GM06990 (cell line): ENCODE data around the gene RFXAP.

Experiments
- DNase-seq: peaks from one replicate; pipeline ENCODE4 v3.0.0-alpha.2; 2011; ENCODE audit not compliant: insufficient read length; ENCODE audit errors: extremely low read depth
- H3K27me3 ChIP-seq: replicated peaks from 2 replicates; pipeline ENCODE4 v1.6.0; 2011; ENCODE audit warnings: low read length; ENCODE audit not compliant: control insufficient read depth, insufficient read depth
- H3K36me3 ChIP-seq: 2 replicates; pipeline ENCODE4 v1.5.1; 2011; ENCODE audit warnings: low read length; ENCODE audit not compliant: control insufficient read depth, insufficient read depth
- H3K4me3 ChIP-seq: replicated peaks from 2 replicates; pipeline ENCODE4 v1.5.1; 2011; ENCODE audit warnings: low read depth, mild to moderate bottlenecking, control low read depth, low read length
- TF ChIP-seq, protein P1 (sequence below): IDR thresholded peaks from 2 replicates; pipeline ENCODE4 v1.5.1; 2011; ENCODE audit warnings: low read length, control low read depth, mild to moderate bottlenecking, inconsistent platforms; ENCODE audit not compliant: insufficient read depth, poor library complexity, severe bottlenecking

The RFXAP gene

DNA sequence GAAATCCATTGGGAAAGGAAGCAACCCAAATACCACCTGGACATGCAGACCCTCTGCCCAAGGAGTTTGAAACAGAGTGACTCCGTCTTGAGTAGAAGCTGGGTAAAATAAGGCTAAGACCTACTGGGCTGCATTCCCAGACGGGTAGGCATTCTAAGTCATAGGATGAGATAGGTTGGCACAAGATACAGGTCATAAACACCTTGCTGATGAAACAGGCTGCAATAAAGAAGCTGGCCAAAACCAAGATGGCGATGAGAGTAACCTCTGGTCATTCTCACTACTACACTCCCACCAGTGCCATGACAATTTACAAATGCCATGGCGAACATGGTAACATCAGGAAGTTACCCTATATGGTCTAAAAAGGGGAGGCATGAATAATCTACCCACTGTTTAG is 40.2 kb downstream of the RFXAP start:
- Histone ChIP-seq H3K36me3 (no peaks in the 10 kb centered on the region), H3K4me3 (no peak overlapping the region), H3K27me3 (no peaks in the 10 kb centered on the region; the same call in 1 of the 2 replicates)
- DNase-seq: no peak
- TF ChIP-seq, protein P1, sequence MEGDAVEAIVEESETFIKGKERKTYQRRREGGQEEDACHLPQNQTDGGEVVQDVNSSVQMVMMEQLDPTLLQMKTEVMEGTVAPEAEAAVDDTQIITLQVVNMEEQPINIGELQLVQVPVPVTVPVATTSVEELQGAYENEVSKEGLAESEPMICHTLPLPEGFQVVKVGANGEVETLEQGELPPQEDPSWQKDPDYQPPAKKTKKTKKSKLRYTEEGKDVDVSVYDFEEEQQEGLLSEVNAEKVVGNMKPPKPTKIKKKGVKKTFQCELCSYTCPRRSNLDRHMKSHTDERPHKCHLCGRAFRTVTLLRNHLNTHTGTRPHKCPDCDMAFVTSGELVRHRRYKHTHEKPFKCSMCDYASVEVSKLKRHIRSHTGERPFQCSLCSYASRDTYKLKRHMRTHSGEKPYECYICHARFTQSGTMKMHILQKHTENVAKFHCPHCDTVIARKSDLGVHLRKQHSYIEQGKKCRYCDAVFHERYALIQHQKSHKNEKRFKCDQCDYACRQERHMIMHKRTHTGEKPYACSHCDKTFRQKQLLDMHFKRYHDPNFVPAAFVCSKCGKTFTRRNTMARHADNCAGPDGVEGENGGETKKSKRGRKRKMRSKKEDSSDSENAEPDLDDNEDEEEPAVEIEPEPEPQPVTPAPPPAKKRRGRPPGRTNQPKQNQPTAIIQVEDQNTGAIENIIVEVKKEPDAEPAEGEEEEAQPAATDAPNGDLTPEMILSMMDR: no peak

DNA sequence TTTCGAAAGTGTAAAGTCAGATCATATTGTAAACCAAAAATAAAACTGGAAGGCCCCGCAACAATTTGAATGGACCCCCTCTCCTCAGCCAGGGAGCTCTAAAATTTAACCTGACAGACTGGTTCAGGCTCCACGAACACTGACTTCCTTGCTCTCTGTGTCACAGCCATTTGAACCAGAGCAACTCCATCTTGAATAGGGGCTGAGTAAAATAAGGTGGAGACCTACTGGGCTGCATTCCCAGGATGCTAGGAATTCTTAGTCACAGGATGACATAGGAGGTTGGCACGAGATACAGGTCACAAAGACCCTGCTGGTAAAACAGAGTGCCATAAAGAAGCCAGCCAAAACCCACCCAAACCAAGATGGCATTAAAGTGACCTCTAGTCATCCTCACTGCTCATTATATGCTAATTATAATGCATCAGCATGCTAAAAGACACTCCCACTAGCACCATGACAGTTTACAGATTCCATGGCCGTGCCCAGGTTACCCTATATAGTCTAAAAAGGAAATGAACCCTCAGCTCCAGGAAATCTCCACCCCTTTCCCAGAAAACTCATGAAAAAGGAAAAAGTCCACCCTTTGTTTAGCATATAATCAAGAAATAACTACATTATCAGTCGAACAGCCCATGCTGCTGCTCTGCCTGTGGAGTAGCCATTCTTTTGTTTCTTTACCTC is 43.1 kb downstream of the RFXAP start:
- Histone ChIP-seq H3K4me3 (no peak overlapping the region), H3K27me3 (no peaks in the 10 kb centered on the region; the same call in 1 of the 2 replicates), H3K36me3 (no peaks in the 10 kb centered on the region)
- DNase-seq: no peak
- TF ChIP-seq, protein P1: no peak

DNA sequence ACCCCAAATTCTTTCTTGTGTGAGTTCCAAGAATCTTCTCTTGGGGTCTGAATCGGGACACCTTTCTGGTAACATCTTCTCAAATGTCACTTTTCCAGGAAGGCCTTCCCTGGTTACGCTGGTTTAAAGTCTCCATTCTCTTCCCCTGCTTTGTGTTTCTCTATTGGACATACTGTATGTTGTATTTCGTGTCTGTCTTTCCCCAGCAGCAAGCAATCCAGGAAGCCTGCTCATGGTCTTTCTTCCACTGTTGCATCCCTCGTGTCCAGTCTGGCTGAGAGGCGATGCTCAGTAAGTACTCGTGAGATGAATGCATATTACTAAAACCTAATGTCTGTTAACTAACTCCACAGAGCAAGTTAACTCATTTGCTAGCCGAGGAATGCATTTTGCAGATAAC is 43.7 kb downstream of the RFXAP start:
- TF ChIP-seq, protein P1: no peak
- Histone ChIP-seq H3K36me3 (no peaks in the 10 kb centered on the region), H3K27me3 (no peaks in the 10 kb centered on the region; the same call in 1 of the 2 replicates), H3K4me3 (no peak overlapping the region)
- no peak for DNase-seq

DNA sequence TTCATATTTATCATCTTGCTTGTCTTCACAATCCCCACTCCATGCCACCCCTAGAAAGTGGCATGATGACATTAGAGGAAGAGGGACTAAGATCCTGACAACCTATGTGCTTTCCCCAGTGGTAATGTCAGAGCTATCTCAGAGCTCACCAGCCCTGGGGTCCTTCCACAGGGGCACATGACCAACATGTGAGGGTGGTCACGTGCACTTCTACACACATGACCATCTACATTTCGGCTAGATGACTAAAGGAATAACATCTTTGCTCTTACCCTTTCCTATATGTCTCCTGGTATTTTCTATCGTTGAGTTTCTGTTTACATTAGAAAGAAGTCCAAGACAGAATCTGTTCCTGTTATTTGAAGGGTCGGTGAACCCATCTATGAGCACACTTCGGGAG is 46.2 kb downstream of the RFXAP start:
- H3K36me3 ChIP-seq: no peaks in the 10 kb centered on the region
- H3K4me3 ChIP-seq: no peak overlapping the region
- TF ChIP-seq, protein P1: no peak
- H3K27me3 ChIP-seq: no peaks in the 10 kb centered on the region; the same call in 1 of the 2 replicates
- no peak for DNase-seq

DNA sequence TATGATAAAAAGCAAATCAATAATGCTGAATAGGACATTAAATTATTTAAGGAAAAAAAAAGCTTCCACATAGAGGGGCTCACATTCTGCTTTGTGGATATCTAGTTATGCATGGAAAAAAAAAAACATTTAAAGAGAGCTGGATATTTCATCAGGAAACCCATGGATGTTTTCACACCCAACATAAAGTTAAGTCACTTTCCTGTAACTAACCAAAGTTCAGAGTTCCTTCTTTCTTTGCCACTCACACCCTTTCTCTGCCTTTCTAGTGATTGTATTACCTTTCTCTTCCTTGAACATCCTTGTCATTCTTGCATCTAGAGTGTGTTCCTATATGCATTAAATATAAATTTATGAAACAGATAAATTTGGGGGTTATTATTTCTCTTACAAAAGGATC is 47.2 kb downstream of the RFXAP start:
- DNase-seq: no peak
- H3K4me3 ChIP-seq: no peak overlapping the region
- no peaks in the 10 kb centered on the region; the same call in 1 of the 2 replicates for H3K27me3 ChIP-seq
- TF ChIP-seq, protein P1: no peak
- no peaks in the 10 kb centered on the region for H3K36me3 ChIP-seq

DNA sequence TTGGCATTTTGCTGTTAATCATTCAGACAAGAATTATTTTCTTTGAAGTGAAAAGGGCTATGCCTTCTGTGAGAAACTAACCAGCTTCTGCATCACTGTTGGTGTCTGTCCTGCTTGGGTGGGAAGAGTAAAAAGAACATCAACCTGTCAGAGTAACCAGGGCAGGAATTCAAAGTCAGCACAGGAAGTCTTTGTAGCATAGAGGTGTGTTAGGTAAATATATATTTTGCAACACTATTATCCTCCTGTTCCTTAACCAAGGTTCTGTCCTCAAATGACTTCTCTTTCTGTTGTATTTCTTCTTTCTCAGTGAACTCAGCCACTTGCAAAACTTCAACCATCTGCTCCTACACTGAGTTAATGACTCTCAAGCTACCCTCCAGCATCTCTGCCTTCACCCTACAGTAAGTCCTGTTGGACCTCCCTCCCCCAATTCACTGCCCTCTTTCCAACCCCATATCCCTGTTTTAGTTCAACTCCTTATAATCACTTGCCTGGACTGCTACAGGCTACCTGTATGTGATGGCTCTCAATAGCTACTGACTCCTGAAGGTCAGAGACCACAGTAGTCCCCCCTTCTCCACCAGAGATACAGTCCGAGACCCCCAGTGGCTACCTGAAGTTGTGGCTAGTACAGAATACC is 51.1 kb downstream of the RFXAP start:
- TF ChIP-seq, protein P1: no peak
- DNase-seq: no peak
- no peaks in the 10 kb centered on the region for H3K36me3 ChIP-seq
- no peaks in the 10 kb centered on the region; the same call in none of the 2 replicates for H3K27me3 ChIP-seq
- no peak overlapping the region for H3K4me3 ChIP-seq
